ENCODE data around the gene RSPH3. TPM values are rescaled to one million over a fixed set of nuclear protein-coding genes. Genes with fewer than 3 reads are reported as not detected.

The RSPH3 gene
- total RNA-seq, result 3.1 and 3.6 TPM in 2 replicates

GRCh38 chr6:158999666-159000403 lies at the start of gene RSPH3:
Gene RSPH3 (minus strand): TSS chr6:159000202. CDS start chr6:158999550, 652 bp downstream.

GRCh38 chr6:159044899-159045727 lies 45.1 kb upstream of the RSPH3 start, which contains the start of gene TAGAP:
Gene TAGAP (minus strand): TSS chr6:159044991. CDS start chr6:159044146, 845 bp downstream.

Other genes with a start within 250 kb of the RSPH3 start
- gene EZR, start 180.8 kb downstream of the RSPH3 start, total RNA-seq, result 103 and 110 TPM in 2 replicates
- gene TAGAP, start 44.8 kb upstream of the RSPH3 start, total RNA-seq, result 0.07 TPM in 1 of 2 replicates, not detected in the other
- gene FNDC1, start 169.2 kb upstream of the RSPH3 start, total RNA-seq, result not detected in 2 replicates